DMS 273 (cell line): ENCODE measurements around the gene MAP3K3.

ENCODE experiments used
- DNase-seq: peaks from one replicate; lab custom pipeline; 2025; ENCODE audit not compliant: unreplicated experiment; lab: John Stamatoyannopoulos, UW

Gene MAP3K3

GRCh38 chr17:63621684-63622573, at the start of gene MAP3K3:
Gene MAP3K3 (plus strand): TSS chr17:63622417. CDS start chr17:63622760, 343 bp downstream.
- peak; percentile 100 for DNase-seq

GRCh38 chr17:63573634-63574033, 48.6 kb upstream of the MAP3K3 start:
- peak; percentile 25 for DNase-seq

DNA sequence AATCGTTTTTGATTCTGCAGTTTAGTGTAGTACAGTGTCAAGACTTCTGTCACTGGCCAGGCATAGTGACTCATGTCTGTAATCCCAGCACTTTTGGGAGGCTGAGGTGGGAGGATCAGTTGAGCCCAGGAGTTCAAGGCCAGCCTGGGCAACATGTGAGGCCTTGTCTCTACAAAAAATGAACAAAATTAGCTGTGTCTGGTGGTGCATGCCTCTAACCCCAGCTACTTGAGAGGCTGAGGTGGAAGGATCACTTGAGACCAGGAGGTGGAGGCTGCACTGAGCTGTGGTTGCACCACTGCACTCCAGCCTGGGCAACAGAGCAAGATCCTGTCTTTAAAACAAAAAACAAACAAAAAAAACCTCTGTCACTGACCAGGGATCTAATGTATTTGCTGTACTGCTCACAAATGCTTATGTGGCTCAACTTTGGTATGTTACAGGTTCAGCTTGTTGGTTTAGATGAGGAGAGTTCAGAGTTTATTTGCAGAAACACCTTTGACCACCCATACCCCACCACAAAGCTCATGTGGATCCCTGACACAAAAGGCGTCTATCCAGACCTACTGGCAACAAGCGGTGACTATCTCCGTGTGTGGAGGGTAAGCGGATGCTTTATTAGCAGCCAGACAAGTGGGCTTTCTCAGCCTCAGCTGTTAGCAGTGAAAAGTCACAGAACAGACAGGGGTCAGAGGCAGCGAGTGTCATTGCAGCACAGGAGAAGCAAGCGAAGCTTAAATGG, 44.0 kb upstream of the MAP3K3 start:
- no peak for DNase-seq

DNA sequence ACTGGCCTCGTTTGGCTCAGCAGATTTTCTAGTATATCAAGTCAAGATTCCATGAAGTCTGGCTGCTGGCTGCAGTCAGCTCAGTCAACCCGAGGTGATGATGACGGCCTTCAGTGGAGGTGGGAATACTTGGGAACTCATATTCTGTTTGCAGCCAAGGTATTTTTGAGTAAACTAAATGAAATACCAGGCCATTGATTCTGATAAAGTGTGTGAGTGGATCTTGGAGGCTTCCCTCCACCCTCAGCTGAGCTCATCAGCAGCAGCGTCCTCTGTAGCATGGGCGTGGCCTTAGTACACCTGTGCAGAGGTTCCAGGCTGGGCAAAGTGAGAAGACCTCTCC, 43.5 kb upstream of the MAP3K3 start:
- DNase-seq = no peak

DNA sequence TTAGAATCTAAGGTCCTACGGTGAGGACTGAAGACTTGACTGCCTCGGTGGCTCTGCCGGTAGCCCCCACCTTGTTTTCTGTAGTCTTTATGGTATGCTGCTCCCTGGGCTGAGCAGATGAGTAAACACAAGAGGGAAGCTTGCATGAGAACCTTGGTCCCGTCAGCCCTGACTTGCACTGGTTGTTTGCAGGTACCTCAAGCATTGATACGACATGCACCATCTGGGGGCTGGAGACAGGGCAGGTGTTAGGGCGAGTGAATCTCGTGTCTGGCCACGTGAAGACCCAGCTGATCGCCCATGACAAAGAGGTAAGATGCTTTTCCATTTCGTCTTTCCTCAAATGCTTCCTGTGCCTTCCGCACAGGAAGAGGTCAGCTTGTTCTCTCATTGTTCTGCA, 42.6 kb upstream of the MAP3K3 start:
- DNase-seq = no peak

GRCh38 chr17:63587770-63588169, 34.4 kb upstream of the MAP3K3 start:
- no peak for DNase-seq

GRCh38 chr17:63588797-63589196, 33.4 kb upstream of the MAP3K3 start:
- peak; percentile 56 for DNase-seq

GRCh38 chr17:63589646-63590045, 32.6 kb upstream of the MAP3K3 start:
- DNase-seq = no peak

DNA sequence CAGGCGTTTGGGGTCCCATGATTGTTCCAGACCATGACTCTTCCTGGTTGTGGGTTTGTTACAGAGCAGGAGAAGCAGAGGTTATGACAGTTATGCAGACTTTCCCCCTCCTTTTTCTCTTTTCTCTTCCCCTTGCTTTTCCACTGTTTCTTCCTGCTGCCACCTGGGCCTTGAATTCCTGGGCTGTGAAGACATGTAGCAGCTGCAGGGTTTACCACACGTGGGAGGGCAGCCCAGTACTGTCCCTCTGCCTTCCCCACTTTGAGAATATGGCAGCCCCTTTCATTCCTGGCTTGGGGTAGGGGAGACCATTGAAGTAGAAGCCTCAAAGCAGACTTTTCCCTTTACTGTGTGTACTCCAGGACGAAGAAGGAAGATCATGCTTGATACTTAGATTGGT, 29.4 kb upstream of the MAP3K3 start:
- DNase-seq = no peak

DNA sequence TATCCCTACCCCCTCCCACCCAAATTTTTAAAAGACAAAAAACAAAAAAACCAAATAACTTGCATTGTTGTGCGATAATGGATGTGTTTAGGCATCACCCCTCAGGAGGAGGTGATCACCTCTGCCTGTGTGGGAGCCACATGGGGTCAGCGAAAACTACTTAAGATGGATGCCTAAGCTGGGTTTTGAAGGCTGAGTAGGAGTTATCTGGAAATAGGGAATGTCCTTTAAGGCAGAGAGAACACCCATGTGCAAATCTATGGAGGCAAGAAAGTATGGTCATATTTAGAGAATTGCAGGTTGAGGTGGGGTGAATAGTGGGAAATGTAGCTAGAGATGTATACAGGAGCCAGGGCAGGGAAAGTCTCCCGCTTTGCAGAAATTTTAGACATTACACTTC, 27.1 kb upstream of the MAP3K3 start:
- DNase-seq = no peak

GRCh38 chr17:63596856-63597586, 25.2 kb upstream of the MAP3K3 start:
- no peak for DNase-seq

- DNase-seq = no peak
These were observed 23.9 kb upstream of the MAP3K3 start for GRCh38 chr17:63598281-63598680.

- peak; percentile 92 for DNase-seq
These were observed 21.4 kb upstream of the MAP3K3 start, which contains the start of gene TACO1 for GRCh38 chr17:63600569-63601438. Gene TACO1 (plus strand): TSS chr17:63600895. CDS start chr17:63601084, 189 bp downstream.

DNA sequence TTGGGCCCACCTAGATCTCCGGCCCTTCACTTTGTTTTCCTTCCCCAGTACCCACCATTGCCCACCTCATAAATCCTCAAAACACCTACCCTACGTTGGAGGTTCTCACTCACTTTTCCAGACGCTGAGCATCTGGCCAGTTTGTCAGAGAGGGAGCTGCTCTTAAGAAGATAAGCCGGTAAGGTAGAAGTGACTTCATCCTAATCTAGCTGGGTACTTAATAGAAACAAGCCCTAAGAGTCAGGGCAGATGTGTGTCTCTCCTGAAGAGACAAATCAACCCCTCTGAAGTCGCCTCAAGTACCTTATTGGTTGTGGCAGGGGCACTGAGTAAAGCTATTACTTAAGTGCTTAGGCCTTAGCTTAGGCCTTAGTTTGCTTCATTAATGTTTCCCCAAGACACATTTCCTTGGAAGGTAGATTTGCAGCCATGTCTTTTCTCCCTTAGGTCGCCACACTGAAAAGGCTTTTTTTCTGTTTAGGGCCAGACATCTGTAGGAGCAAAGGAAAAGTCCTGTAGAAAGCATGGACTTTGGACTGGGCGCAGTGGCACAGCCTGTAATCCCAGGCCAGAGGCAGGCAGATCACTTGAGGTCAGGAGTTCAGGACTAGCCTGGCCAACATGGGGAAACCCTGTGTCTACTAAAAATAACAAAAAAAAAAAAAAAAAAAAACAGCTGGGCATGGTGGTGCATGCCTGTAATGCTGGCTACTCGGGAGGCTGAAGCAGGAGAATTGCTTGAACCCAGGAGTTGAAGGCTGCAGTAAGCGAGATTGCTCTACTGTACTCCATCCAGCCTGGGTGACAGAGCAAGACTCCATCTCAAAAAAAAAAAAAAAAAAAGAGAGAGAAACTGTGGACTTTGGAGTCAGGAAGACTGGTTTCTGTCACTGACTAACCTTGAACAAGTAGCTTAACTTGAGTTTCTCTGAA, 20.5 kb upstream of the MAP3K3 start:
- peak; percentile 56 for DNase-seq

DNA sequence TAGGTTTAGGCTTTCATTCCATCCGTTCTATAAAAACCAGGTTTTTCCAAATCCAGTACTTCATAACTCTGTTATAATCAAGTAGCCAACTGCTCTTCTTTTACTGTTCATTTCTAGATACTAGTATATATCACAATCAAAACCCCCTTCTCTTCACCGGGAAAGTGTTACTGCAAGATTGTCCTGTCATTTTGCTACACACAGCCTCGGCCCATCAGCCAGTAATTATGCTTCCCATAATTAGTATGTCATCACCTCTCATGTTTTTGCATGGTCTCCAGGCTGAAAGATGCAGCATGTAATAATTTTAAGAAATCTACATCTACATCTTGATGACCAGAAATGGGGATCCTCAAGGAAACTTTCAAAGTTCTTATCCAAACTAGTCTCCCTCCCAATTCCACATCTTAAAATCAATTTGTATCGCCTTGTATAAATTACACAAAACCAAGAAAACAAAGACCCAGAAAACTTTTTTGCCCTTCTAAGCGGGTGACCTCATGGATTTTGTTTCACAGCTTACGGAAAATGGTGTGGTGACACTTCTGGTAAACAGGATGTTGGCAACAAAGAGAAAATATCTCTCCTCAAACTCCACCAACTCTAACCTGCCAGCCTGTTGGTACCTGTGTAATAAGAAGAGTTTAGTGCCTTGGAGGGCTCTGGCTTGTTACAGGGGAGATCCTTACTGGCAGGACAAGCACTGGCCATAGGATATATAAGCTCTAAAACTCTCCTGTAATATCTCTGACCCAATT, 12.2 kb upstream of the MAP3K3 start:
- DNase-seq = no peak

- no peak for DNase-seq
These were observed 11.4 kb upstream of the MAP3K3 start for GRCh38 chr17:63610854-63611253.

GRCh38 chr17:63611354-63611753, 10.9 kb upstream of the MAP3K3 start:
- DNase-seq = no peak

- no peak for DNase-seq
These were observed 8.6 kb upstream of the MAP3K3 start for GRCh38 chr17:63613663-63614062.

- no peak for DNase-seq
These were observed 961 bp upstream of the MAP3K3 start for GRCh38 chr17:63621229-63621683.
